B cell (primary cell): ENCODE results near the gene GSX1.

Experiments
- CTCF ChIP-seq: fragments of 200-600 bp; IDR thresholded peaks from one replicate; pipeline ENCODE4 v1.8.0; 2022; ENCODE audit warnings: antibody characterized with exemption, mild to moderate bottlenecking
- EZH2 ChIP-seq: IDR thresholded peaks from 2 replicates; pipeline ENCODE4 v1.6.1; 2012; ENCODE audit warnings: borderline replicate concordance, low read depth, mild to moderate bottlenecking, moderate library complexity, low read length; ENCODE audit not compliant: insufficient read depth, poor library complexity, severe bottlenecking

GRCh38 chr13:27791146-27791900, 960 bp upstream of the GSX1 start:
- TF ChIP-seq CTCF (no peak), EZH2 (no peak)
